HepG2 (cell line): ENCODE measurements around the gene FFAR2. TPM values are rescaled to one million over a fixed set of nuclear protein-coding genes. Genes with fewer than 3 reads are reported as not detected.

ENCODE experiments used
- ATAC-seq: fragments of 200-7000 bp; cut with Tn5 transposase; 3 replicates; pipeline ENCODE4 v1.9.1; 2020; ENCODE audit warnings: mild to moderate bottlenecking, moderate library complexity
- BruUV-seq: library from RNA; stranded (reverse); fragments of 400-500 nt; replicated peaks from 2 replicates; lab custom pipeline; 2021; lab: Mats Ljungman, UMichigan
- CTCF ChIA-PET: fragments of 300-600 bp; formaldehyde crosslinking; extraction: SDS; loops from one replicate; lab custom pipeline; 2021; ENCODE audit warnings: low total read pairs, inconsistent platforms, low intra/inter-chr PET ratio; lab: Yijun Ruan, JAX
- POLR2A ChIA-PET: fragments of 350-600 bp; sonication (Branson Sonifier 250); formaldehyde crosslinking; loops from one replicate; lab custom pipeline; 2020; ENCODE audit warnings: antibody characterized with exemption, inconsistent platforms; lab: Yijun Ruan, JAX
- DNase-seq: peaks from one replicate; pipeline ENCODE4 v3.0.0-alpha.2; 2015; ENCODE audit warnings: low spot score
- FAIRE-seq: peaks from 3 replicates; lab custom pipeline; 2011; peaks lifted over from hg19 to GRCh38; lab: Jason Lieb, UNC
- H2AFZ ChIP-seq: one replicate; pipeline ENCODE4 v1.6.1; 2011; ENCODE audit warnings: low read length, inconsistent platforms
- H3K27ac ChIP-seq: fragments of 300-600 bp; 3 replicates; pipeline ENCODE4 v1.8.0; 2011; ENCODE audit warnings: mixed run types, mild to moderate bottlenecking, mixed read lengths, low read length, inconsistent platforms; ENCODE audit not compliant: insufficient read depth; ENCODE audit errors: extremely low read length
- H3K27me3 ChIP-seq, 2 experiments: fragments of 200-600 bp in 1 of 2; 2 replicates in 1 of 2; 3 replicates in 1 of 2; pipeline versions ENCODE4 v1.6.0 to v1.8.0; 2011; ENCODE audit warnings: low read length in 2 of 2, mild to moderate bottlenecking in 2 of 2, moderate library complexity in 2 of 2, inconsistent platforms in 1 of 2; ENCODE audit not compliant: insufficient read depth in 2 of 2, control insufficient read depth in 1 of 2
- H3K36me3 ChIP-seq, 2 experiments: fragments of 200-600 bp in 1 of 2; replicated peaks in 1 of 2; 2 replicates in 1 of 2; 3 replicates in 1 of 2; pipeline versions ENCODE4 v1.5.1 to v1.8.0; 2011; ENCODE audit warnings: low read length in 2 of 2, inconsistent platforms in 1 of 2; ENCODE audit not compliant: insufficient read depth in 2 of 2, control insufficient read depth in 1 of 2
- H3K4me1 ChIP-seq: 2 replicates; pipeline ENCODE4 v1.5.1; 2012; ENCODE audit warnings: low read length, inconsistent platforms; ENCODE audit not compliant: insufficient read depth
- H3K4me2 ChIP-seq: 2 replicates; pipeline ENCODE4 v1.6.0; 2011; ENCODE audit warnings: low read depth, low read length, inconsistent platforms
- H3K4me3 ChIP-seq, 3 experiments: fragments of 200-600 bp in 1 of 3; sonication (generic), shearing (Covaris generic) in 1 of 3; replicated peaks in 1 of 3; 2 replicates each; pipeline ENCODE4 v1.5.1; 2011 to 2016; ENCODE audit warnings: low read length in 3 of 3, inconsistent platforms in 2 of 3, low read depth in 2 of 3, mild to moderate bottlenecking in 2 of 3, control low read depth in 1 of 3, mixed read lengths in 1 of 3; ENCODE audit not compliant: insufficient read depth in 1 of 3
- H3K79me2 ChIP-seq: one replicate; pipeline ENCODE4 v1.6.1; 2011; ENCODE audit warnings: low read length, inconsistent platforms; ENCODE audit not compliant: insufficient read depth
- H3K9ac ChIP-seq: 2 replicates; pipeline ENCODE4 v1.6.0; 2011; ENCODE audit warnings: mild to moderate bottlenecking, low read depth, low read length, inconsistent platforms; ENCODE audit not compliant: insufficient read depth
- H3K9me3 ChIP-seq: 2 replicates; pipeline ENCODE4 v1.5.1; 2012; ENCODE audit warnings: mild to moderate bottlenecking, low read length
- H4K20me1 ChIP-seq: 2 replicates; pipeline ENCODE4 v1.6.0; 2011; ENCODE audit warnings: inconsistent platforms, mild to moderate bottlenecking, low read length, moderate library complexity; ENCODE audit not compliant: insufficient read depth
- CCDC6 ChIP-seq: sonication (generic); formaldehyde crosslinking; IDR thresholded peaks from 2 replicates; pipeline ENCODE4 v1.8.1; 2022; ENCODE audit warnings: mild to moderate bottlenecking, missing genetic modification reagents, moderate library complexity
- CEBPB ChIP-seq: IDR thresholded peaks from 2 replicates; pipeline ENCODE4 v1.6.1; 2011; ENCODE audit warnings: low read depth, low read length, improper control_type of control experiment, borderline replicate concordance
- PAWR ChIP-seq: sonication (generic); formaldehyde crosslinking; IDR thresholded peaks from 2 replicates; pipeline ENCODE4 v1.4.0; 2020; ENCODE audit warnings: missing genetic modification reagents, mild to moderate bottlenecking, borderline replicate concordance
- SIN3B ChIP-seq: fragments of 150-350 bp; IDR thresholded peaks from 2 replicates; pipeline ENCODE4 v1.6.1; 2014; ENCODE audit warnings: low read length
- ZNF354B ChIP-seq: sonication (generic); formaldehyde crosslinking; IDR thresholded peaks from 2 replicates; pipeline ENCODE4 v1.8.0; 2022; ENCODE audit warnings: mild to moderate bottlenecking, missing genetic modification reagents
- ZNF674 ChIP-seq: sonication (generic); formaldehyde crosslinking; IDR thresholded peaks from 2 replicates; pipeline ENCODE4 v1.5.0; 2020; ENCODE audit warnings: low read depth, mild to moderate bottlenecking, missing genetic modification reagents
- ZNF766 ChIP-seq: sonication (generic); formaldehyde crosslinking; IDR thresholded peaks from 2 replicates; pipeline ENCODE4 v1.5.0; 2020; ENCODE audit warnings: missing genetic modification reagents, borderline replicate concordance
- ZSCAN21 ChIP-seq: sonication (generic); formaldehyde crosslinking; IDR thresholded peaks from 2 replicates; pipeline ENCODE4 v1.8.0; 2022; ENCODE audit warnings: mild to moderate bottlenecking, missing genetic modification reagents, moderate library complexity, borderline replicate concordance
- WGBS: methylation state at CpG from one replicate; pipeline ENCODE4 v1.1.6; 2017; ENCODE audit warnings: low lambda C conversion rate; 5-methylcytosine and 5-hydroxymethylcytosine counted together
- in situ Hi-C: cut with HindIII; loops from 2 replicates; pipeline ENCODE4 v1.10.0; 2017; ENCODE audit warnings: low pct_unique_long_range_greater_than_20kb; ENCODE audit not compliant: extremely low pct_ligation_motif_present
- intact Hi-C: fragments of 100-400 bp; cut with micrococcal nuclease; formaldehyde crosslinking; loops from one replicate; pipeline ENCODE4 v1.10.0; 2022; ENCODE audit not compliant: unreplicated experiment
- polyA plus RNA-seq, 8 experiments: library from polyadenylated mRNA; depleted of rRNA in 3 of 8; stranded (reverse) in 7 of 8; unstranded in 1 of 8; fragments of >200 nt; fragmentation: Illumina TruSeq in 4 of 8; extraction: Trizol in 4 of 8; gene quantifications; 2 replicates each; pipeline versions ENCODE4 v1.2.1 to v1.2.3, GENCODE V29; 2011 to 2016; ENCODE audit warnings: low read depth in 4 of 8, missing spikeins in 1 of 8, mixed read lengths in 1 of 8; ENCODE audit not compliant: insufficient read depth in 1 of 8
- total RNA-seq, 5 experiments: library from RNA; depleted of rRNA; stranded (reverse); fragments of >200 nt; fragmentation: Illumina TruSeq; extraction: Trizol; gene quantifications; 2 replicates each; pipeline ENCODE4 v1.2.3, GENCODE V29; 2016; ENCODE audit warnings: low read depth in 1 of 5
- TF ChIP-seq, protein P1 (sequence below): sonication (generic); formaldehyde crosslinking; IDR thresholded peaks from 2 replicates; pipeline ENCODE4 v1.4.0; 2020; ENCODE audit warnings: mild to moderate bottlenecking, low read depth, missing genetic modification reagents
- TF ChIP-seq, protein P2 (sequence below): sonication (generic); formaldehyde crosslinking; IDR thresholded peaks from 2 replicates; pipeline ENCODE4 v1.4.0; 2020; ENCODE audit warnings: low read depth, mild to moderate bottlenecking, missing genetic modification reagents
- TF ChIP-seq, protein P3 (sequence below): sonication (generic); formaldehyde crosslinking; IDR thresholded peaks from 2 replicates; pipeline ENCODE4 v1.4.0; 2020; ENCODE audit warnings: mild to moderate bottlenecking, low read depth, missing genetic modification reagents
- TF ChIP-seq, protein P4 (sequence below): sonication (generic); formaldehyde crosslinking; IDR thresholded peaks from 2 replicates; pipeline ENCODE4 v1.5.0; 2020; ENCODE audit warnings: mild to moderate bottlenecking, missing genetic modification reagents

The FFAR2 gene
- total and polyA plus RNA-seq, 2 of the 13 experiments (the other 11 are each of a cell fraction or from before 2014, with no cell fraction given) = 0.12 TPM; not detected in 1

DNA sequence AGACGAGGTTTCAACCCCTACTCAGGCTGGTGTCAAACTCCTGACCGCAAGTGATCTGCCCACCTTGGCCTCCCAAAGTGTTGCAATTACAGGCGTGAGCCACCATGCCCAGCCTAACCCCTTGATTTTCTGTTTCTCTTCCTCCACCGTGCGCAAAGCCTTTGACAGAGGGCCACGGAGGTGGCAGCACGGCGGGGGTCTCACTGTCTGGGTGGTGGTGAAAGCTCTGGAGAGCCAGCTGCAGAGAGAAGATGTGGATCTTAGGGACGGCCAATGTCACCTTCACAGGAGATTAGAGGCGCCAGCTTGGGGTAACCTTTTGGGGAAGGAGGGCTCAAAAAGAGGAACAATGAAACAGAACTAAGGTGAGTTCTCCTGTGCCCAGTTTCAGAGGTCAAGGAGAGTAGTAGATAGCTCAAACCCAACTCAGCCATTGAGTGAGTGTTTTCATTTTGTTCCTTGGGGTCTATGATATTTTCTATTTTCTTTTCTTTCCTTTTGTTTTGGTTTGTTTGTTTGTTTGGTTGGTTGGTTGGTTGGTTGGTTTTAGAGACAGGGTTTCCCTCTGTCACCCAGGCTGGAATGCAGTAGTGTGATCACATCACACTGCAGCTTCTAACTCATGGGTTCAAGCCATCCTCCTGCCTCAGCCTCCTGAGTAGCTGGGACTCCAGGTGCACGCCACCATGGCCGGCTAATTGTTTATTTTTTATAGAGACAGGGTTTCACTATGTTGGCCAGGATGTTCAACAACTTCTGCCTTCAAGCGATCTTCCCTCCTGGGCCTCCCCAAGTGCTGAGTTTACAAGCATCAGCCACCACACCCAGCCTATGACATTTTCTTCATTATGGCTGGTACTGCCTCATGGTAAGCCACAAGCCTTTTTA, 39.5 kb upstream of the FFAR2 start:
- WGBS = 25% methylated on average over 13 of the region's 13 CpGs
- no peak overlapping the region for H2AFZ ChIP-seq
- H3K4me2 ChIP-seq = no peak overlapping the region
- peaks cover 17% of the 10 kb centered on the region for H3K4me1 ChIP-seq
- ATAC-seq (no peak), FAIRE-seq (no peak), DNase-seq (no peak)
- BruUV-seq = no TSS peak
- H3K79me2 ChIP-seq = no peaks in the 10 kb centered on the region
- TF ChIP-seq, protein P1, sequence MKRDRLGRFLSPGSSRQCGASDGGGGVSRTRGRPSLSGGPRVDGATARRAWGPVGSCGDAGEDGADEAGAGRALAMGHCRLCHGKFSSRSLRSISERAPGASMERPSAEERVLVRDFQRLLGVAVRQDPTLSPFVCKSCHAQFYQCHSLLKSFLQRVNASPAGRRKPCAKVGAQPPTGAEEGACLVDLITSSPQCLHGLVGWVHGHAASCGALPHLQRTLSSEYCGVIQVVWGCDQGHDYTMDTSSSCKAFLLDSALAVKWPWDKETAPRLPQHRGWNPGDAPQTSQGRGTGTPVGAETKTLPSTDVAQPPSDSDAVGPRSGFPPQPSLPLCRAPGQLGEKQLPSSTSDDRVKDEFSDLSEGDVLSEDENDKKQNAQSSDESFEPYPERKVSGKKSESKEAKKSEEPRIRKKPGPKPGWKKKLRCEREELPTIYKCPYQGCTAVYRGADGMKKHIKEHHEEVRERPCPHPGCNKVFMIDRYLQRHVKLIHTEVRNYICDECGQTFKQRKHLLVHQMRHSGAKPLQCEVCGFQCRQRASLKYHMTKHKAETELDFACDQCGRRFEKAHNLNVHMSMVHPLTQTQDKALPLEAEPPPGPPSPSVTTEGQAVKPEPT (CRISPR knock-in tag) = no peak
- no peak for TF ChIP-seq SIN3B
- TF ChIP-seq, protein P2, sequence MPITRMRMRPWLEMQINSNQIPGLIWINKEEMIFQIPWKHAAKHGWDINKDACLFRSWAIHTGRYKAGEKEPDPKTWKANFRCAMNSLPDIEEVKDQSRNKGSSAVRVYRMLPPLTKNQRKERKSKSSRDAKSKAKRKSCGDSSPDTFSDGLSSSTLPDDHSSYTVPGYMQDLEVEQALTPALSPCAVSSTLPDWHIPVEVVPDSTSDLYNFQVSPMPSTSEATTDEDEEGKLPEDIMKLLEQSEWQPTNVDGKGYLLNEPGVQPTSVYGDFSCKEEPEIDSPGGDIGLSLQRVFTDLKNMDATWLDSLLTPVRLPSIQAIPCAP = no peak
- H3K27me3 ChIP-seq = peaks cover 1 to 23% of the 10 kb centered on the region in 2 experiments; a peak in 3 of 5 replicates
- CTCF ChIA-PET = no interaction called here
- no peaks in the 10 kb centered on the region for H3K9me3 ChIP-seq
- intact Hi-C loops (no loop called here), in situ Hi-C loops (no loop called here)
- H3K4me3 ChIP-seq = no peak overlapping the region
- no peak overlapping the region for H3K9ac ChIP-seq
- POLR2A ChIA-PET = no interaction called here
- H3K27ac ChIP-seq = no peak overlapping the region
- H3K36me3 ChIP-seq = no peaks in the 10 kb centered on the region
- no peaks in the 10 kb centered on the region for H4K20me1 ChIP-seq

DNA sequence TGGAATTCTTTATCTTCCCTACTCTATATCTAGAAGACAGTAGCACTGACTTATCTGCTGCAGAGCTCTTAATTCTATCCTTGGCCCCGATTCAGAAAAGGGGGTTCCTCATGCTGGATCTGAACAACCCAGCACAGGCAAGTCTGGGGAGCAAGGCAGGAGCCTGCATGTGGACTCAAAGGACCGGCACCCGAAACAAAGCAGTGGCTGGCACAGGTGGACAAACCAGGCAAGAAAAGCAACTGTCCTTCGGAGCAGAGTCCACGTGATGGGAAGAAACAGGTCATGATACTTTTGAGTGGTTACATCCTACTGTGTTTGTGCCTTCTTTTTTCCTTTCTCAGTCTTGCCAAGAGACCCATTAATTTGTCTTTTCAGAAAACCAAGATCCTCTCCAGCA, 38.9 kb upstream of the FFAR2 start:
- no TSS peak for BruUV-seq
- DNase-seq = no peak
- TF ChIP-seq PAWR (CRISPR knock-in tag) = no peak
- TF ChIP-seq, protein P3, sequence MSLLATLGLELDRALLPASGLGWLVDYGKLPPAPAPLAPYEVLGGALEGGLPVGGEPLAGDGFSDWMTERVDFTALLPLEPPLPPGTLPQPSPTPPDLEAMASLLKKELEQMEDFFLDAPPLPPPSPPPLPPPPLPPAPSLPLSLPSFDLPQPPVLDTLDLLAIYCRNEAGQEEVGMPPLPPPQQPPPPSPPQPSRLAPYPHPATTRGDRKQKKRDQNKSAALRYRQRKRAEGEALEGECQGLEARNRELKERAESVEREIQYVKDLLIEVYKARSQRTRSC (CRISPR knock-in tag) = no peak
- TF ChIP-seq, protein P4, sequence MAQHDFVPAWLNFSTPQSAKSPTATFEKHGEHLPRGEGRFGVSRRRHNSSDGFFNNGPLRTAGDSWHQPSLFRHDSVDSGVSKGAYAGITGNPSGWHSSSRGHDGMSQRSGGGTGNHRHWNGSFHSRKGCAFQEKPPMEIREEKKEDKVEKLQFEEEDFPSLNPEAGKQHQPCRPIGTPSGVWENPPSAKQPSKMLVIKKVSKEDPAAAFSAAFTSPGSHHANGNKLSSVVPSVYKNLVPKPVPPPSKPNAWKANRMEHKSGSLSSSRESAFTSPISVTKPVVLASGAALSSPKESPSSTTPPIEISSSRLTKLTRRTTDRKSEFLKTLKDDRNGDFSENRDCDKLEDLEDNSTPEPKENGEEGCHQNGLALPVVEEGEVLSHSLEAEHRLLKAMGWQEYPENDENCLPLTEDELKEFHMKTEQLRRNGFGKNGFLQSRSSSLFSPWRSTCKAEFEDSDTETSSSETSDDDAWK (CRISPR knock-in tag) = no peak
- no peak for TF ChIP-seq ZNF766 (CRISPR knock-in tag)
- no peak for TF ChIP-seq CCDC6
- TF ChIP-seq CEBPB = no peak
- TF ChIP-seq ZSCAN21 = no peak
- no peak for TF ChIP-seq ZNF354B
- no peak for TF ChIP-seq ZNF674 (CRISPR knock-in tag)

More for the DNA sequence above, 38.9 kb upstream of the FFAR2 start:
- no peak overlapping the region for H3K27ac ChIP-seq
- ChIA-PET CTCF (no interaction called here), POLR2A (no interaction called here)
- intact Hi-C loops (no loop called here), in situ Hi-C loops (no loop called here)
- 54% methylated on average over 5 of the region's 5 CpGs for WGBS
- no peak overlapping the region for H3K4me2 ChIP-seq
- no peak overlapping the region for H3K4me3 ChIP-seq
- ATAC-seq (no peak), FAIRE-seq (no peak)
- no peaks in the 10 kb centered on the region for H3K79me2 ChIP-seq
- H3K9me3 ChIP-seq = no peaks in the 10 kb centered on the region
- peaks cover 15% of the 10 kb centered on the region for H3K4me1 ChIP-seq
- no peak overlapping the region for H3K9ac ChIP-seq
- H3K27me3 ChIP-seq = peaks cover 1 to 23% of the 10 kb centered on the region in 2 experiments; a peak in 3 of 5 replicates
- H3K36me3 ChIP-seq = no peaks in the 10 kb centered on the region
- no peak overlapping the region for H2AFZ ChIP-seq
- H4K20me1 ChIP-seq = no peaks in the 10 kb centered on the region
